Endometrium (tissue), 2 donors: ENCODE data around the gene APOL1.
"Not testable (repeated sequence)": the region's sequence is repeated elsewhere in the genome, so short reads cannot be mapped to it uniquely, and the experiment has no call there.

Source experiments
- FAIRE-seq: peaks from 2 replicates; lab custom pipeline; 2012; peaks lifted over from hg19 to GRCh38; lab: Jason Lieb, UNC
- donor health status: control.
- donor health status: control.

The APOL1 gene

GRCh38 chr22:36244522-36245391 lies 8.2 kb upstream of the APOL1 start:
- no peak for FAIRE-seq

- no peak for FAIRE-seq
Measured at GRCh38 chr22:36245805-36246356, 7.1 kb upstream of the APOL1 start.

GRCh38 chr22:36246718-36247117 lies 6.2 kb upstream of the APOL1 start:
- no peak for FAIRE-seq

DNA sequence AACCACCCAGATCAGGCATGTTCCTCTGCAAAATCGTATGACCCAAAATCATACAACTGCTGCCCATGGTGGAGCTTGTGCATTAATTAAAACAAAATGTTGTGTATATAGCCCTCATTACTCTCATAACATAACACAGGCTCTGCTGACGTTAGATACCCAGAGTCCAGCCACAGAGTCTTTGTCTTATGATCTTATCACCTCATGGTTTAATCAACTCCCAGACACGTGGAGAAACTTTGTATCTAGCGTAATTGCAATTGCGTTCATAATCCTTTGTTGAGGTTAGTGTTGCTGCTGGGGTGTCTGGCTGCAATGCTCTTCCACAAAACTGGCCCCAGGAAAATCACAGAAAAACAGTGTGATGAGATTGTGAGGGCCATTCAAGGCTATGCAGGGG lies 5.0 kb upstream of the APOL1 start:
- FAIRE-seq, result no peak

DNA sequence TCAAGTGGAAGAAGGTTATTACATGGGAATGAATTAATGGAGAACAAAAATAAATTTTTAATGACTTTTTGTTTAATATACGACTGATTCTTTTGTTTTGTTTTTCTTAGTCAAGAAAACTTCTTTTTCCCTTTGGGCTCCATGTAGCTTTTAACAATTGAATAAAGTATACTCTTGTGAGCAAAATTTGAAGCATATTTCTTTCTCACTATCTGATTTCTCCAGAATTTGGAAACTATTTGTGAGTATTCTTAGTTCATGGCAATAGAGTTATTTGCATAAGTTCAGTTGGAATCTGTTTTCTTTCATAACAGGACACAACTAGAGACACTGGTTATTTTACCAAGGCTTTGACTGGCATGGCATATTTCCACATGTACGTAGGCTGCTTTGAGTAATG lies 3.8 kb upstream of the APOL1 start:
- FAIRE-seq, result peak; percentile 31

DNA sequence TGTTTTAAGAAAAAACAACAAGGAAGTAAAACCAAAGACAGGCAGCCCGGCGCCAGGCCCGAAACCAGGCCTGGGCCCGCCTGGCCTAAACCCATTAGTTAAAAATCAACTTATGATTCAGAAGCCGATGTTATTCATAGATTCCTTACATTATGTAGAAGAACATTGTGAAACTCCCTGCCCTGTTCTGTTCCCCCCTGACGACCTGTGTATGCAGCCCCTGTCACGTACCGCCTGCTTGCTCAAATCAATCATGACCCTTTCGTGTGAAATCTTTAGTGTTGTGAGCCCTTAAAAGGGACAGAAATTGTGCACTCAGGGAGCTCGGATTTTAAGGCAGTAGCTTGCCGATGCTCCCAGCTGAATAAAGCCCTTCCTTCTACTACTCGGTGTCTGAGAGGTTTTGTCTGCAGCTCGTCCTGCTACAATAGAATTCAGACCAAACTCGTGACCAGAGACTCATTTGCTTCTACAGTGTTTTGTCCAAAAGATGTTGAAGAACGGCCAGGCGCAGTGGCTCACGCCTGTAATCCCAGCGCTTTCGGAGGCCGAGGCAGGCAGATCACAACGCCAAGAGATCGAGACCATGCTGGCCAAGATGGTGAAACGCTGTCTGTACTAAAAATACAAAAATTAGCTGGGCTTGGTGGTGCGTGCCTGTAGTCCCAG lies 2.5 kb upstream of the APOL1 start:
- FAIRE-seq, result not testable (repeated sequence)

DNA sequence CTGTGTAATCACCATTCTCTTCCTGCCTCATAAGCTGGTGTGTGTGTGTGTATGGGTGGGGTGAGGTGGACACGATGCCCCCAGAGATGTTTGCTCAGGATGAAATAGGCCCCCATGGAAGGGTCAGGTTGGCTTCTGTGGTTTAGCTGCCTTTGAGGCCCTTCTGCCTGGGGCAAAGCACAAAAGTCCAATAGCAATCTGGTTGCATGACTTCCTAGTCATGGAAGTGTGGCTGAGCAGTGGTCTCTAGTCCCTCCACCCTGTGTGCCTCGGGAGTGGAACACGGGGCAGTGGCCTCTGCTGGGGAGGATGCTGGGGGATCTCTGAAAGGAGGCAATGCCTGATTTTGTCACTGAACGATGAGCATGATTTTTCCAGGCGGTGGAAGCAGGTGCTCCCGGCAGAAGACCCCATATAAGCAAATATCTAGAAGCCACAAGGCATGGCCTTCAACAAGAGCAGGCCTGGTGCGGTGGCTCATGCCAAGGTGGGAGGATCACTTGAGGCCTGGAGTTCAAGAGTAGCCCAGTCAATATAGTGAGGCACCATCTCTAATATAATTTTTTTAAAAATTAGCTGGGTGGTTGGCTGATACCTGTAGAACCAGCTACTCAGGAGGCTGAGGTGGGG lies 839 bp upstream of the APOL1 start:
- FAIRE-seq, result not testable (repeated sequence)

- FAIRE-seq, result no peak
Measured at GRCh38 chr22:36253523-36254490, 874 bp downstream of the APOL1 start.

DNA sequence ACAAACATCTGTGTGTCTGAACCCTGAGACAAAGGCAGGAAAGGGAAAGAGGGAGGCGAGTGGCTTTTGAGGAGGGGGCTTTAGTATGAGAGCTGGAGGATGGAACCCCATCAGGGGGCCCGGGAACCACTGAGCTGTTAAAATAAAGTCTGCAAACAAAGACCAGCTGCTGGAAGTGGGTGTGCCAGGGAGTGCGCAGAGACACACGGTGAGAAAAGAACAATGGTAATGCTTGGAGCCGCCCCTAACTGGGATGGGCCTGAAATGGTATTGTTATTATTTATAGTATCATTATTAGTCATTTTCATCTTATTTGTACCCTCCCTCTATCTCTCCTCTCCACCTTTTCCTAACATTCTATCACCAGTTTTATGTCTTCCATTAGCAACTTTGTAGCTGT lies 2.6 kb downstream of the APOL1 start:
- FAIRE-seq, result not testable (repeated sequence)

- no peak for FAIRE-seq
Measured at GRCh38 chr22:36256478-36256877, 3.5 kb downstream of the APOL1 start.

DNA sequence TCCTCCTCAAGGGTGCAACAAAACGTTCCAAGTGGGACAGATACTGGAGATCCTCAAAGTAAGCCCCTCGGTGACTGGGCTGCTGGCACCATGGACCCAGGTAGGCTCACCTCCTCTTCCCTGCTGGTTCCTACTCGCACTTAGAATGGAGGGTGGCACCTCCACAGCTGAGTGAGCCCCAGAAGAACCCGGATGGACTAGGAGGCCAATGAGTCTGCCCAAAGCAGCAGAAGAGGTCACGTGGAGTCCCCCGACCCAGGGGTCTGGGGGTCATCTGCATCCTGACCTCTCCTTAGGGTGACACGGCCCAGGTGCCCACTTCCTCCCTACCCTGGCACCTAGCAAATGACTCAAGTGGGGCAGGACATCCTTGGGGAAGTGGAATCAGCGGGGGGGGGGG lies 4.4 kb downstream of the APOL1 start:
- FAIRE-seq, result no peak

DNA sequence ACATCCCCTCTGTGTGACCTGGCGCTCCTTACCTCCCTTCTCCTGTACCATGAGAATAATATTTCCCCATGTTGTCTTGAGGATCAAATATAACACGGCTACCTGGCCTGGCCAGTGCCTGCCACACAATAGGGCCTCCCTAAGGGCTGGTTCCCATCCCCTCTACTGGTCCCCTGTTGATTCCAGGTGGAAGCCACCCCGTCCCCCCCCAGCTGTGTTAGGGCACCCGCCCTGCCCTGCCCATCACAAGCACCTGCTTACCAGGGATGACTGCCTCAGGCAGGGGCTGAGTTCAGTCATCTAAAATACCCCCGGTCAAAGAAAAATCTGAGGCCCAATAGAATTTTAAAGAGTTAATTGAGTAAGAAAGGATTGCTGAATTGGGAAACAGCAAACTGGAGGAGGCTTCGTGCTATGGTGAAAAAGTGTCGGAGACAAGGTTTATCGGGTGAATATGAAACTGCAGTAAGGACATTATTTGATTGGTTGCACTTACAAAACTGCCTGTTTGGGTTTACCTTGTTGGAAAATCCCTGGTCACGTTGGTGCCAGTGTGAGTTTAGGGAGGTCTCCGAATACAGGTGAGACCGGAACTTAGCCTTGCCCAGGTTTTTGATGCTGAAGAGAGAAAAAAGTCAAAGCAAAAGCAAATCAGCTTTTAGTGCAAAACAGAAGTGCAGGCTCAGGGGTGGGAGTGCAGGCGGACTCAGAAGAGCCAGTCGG lies 5.2 kb downstream of the APOL1 start:
- no peak for FAIRE-seq

DNA sequence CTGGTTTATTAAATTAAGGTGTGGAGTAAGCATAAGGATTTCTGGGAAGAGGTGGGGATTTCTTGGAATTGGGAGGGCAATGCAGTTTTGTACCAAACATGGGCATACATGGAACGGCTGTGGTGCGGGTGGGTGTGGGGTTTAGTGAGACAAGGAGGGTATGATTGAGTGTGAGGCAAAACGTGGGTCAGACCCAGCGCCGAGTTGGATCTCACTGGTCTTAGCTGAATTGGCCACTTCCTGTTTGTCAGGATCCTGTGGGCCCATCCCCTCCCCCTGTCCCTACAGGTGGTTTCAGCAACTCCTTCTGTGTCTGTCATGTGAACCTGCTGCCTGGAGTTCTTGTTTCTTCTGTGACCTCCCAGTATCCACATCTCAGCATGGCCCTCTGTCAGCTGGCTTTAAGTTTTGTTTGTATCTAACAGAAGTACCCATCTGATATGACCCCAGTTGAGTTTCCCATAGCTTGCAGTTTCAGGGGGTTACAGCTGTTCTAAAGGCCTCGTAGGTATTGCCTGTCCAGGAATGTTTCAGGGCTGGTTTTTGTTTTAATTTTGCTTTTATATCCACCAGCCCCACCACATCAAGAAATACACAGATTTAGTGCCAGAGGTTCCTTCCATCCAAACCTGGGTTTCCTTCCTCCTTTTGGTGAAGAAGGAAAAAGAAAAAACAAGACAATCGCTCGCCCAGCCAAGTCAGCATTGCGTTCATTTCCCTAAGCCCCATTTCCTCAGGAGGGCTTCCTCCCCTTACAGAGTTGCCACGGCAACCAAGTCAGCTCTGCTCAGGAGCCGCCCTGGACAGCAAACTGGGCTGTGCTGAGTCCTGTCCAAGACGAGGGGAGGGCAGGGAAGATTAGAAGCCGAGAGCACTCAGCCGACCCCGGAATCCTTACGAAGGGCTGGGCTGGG lies 6.0 kb downstream of the APOL1 start:
- no peak for FAIRE-seq

GRCh38 chr22:36259615-36260300 lies 6.8 kb downstream of the APOL1 start:
- no peak for FAIRE-seq

GRCh38 chr22:36261675-36262074 lies 8.7 kb downstream of the APOL1 start:
- not testable (repeated sequence) for FAIRE-seq

GRCh38 chr22:36262307-36262706 lies 9.4 kb downstream of the APOL1 start:
- FAIRE-seq, result not testable (repeated sequence)

DNA sequence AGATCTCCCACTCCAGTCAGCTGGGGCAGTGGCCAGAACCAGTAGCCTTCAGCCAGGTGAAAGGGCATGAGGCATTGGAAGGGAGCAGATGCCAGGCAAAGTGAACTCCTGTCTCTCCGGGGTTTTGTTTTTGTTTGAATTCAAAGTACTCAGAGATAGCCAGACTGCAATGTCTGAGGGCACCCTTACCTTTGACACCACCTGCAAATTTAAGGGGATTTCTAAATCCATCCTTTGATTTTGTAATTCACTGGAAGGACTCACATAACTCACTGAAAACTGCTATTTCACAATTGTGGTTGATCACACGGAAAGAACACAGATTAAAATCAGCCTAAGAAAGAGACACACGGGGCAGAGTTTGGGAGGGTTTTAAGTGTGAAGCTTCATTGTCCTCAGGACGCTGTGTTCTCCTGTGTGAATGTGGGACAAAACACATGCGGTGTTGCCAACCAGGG lies 10.3 kb downstream of the APOL1 start:
- not testable (repeated sequence) for FAIRE-seq

- FAIRE-seq, result not testable (repeated sequence)
Measured at GRCh38 chr22:36263886-36264664, 11.1 kb downstream of the APOL1 start.
